Lung (tissue), 12 donors: ENCODE data around the gene PIGR. TPM values are rescaled to one million over a fixed set of nuclear protein-coding genes. Genes with fewer than 3 reads are reported as not detected.

Experiments used
- ATAC-seq: fragments of 200-7000 bp; cut with Tn5 transposase; one replicate; pipeline ENCODE4 v1.9.1; 2020; ENCODE audit warnings: moderate number of reproducible peaks; ENCODE audit not compliant: insufficient read depth, low FRiP score
- DNase-seq, 3 donors: peaks; one replicate each; pipeline ENCODE4 v3.0.0-alpha.2; 2013 to 2017
- H3K27ac ChIP-seq, 2 donors: one replicate each; pipeline ENCODE4 v1.5.1; 2013; ENCODE audit warnings: mild to moderate bottlenecking in 2 of 2, moderate library complexity in 2 of 2, control low read depth in 1 of 2, inconsistent platforms in 1 of 2, low read depth in 1 of 2, low read length in 1 of 2
- H3K27me3 ChIP-seq, 3 donors: one replicate each; pipeline ENCODE4 v1.5.1; 2013; ENCODE audit warnings: low read length in 2 of 3; ENCODE audit not compliant: control insufficient read depth in 3 of 3, insufficient read depth in 3 of 3
- H3K36me3 ChIP-seq, 4 donors: one replicate each; pipeline ENCODE4 v1.5.1; 2013; ENCODE audit warnings: low read length in 4 of 4, mild to moderate bottlenecking in 1 of 4, moderate library complexity in 1 of 4; ENCODE audit not compliant: control insufficient read depth in 4 of 4, insufficient read depth in 4 of 4
- H3K4me1 ChIP-seq, 5 donors: one replicate each; pipeline ENCODE4 v1.5.1; 2013; ENCODE audit warnings: low read length in 5 of 5, mild to moderate bottlenecking in 2 of 5, moderate library complexity in 1 of 5; ENCODE audit not compliant: control insufficient read depth in 5 of 5, insufficient read depth in 5 of 5
- H3K4me3 ChIP-seq: one replicate; pipeline ENCODE4 v1.5.1; 2013; ENCODE audit warnings: mild to moderate bottlenecking, control low read depth, moderate library complexity
- H3K9ac ChIP-seq, 2 donors: one replicate each; pipeline ENCODE4 v1.5.1; 2013; ENCODE audit warnings: low read length in 2 of 2, control low read depth in 1 of 2; ENCODE audit not compliant: insufficient read depth in 1 of 2
- H3K9me3 ChIP-seq, 4 donors: one replicate each; pipeline ENCODE4 v1.5.1; 2013; ENCODE audit warnings: low read length in 3 of 4, mild to moderate bottlenecking in 1 of 4, moderate library complexity in 1 of 4; ENCODE audit not compliant: control insufficient read depth in 4 of 4, insufficient read depth in 3 of 4
- WGBS, 2 donors: extraction: QIAGEN DNeasy Blood & Tissue Kit; methylation state at CpG; one replicate each; pipeline ENCODE4 v1.1.7; 2013; 5-methylcytosine and 5-hydroxymethylcytosine counted together
- polyA plus RNA-seq, 2 donors: library from polyadenylated mRNA; stranded (reverse); fragments of 200-250 nt; gene quantifications; one replicate each; pipeline ENCODE4 v1.2.1, GENCODE V29; 2013
- total RNA-seq, 2 donors: library from RNA; depleted of rRNA in 1 of 2; stranded (reverse); fragments of >200 nt in 1 of 2; gene quantifications; one replicate each; pipeline ENCODE4 v1.2.1, GENCODE V29; 2014 to 2021
- TF ChIP-seq, protein P1 (sequence below): IDR thresholded peaks from 2 replicates; pipeline ENCODE4 v1.5.1; 2012; ENCODE audit warnings: mild to moderate bottlenecking; ENCODE audit errors: control extremely low read depth, extremely low read depth
- donor health status: control.
- donor health status: control.
- donor health status: Bipolar disorder and iron deficiency.
- donor health status: healthy.
- donor health status: DM: yes; HTN: yes; CAD: no.

Gene PIGR
- total and polyA plus RNA-seq, 4 donors, result 131 to 845 (median 298) TPM

GRCh38 chr1:206944703-206945102 is 1.6 kb downstream of the PIGR start:
- no peaks in the 10 kb centered on the region for H3K9me3 ChIP-seq
- 62 to 79% methylated on average over 5 of the region's 5 CpGs for WGBS, 2 donors
- TF ChIP-seq, protein P1, sequence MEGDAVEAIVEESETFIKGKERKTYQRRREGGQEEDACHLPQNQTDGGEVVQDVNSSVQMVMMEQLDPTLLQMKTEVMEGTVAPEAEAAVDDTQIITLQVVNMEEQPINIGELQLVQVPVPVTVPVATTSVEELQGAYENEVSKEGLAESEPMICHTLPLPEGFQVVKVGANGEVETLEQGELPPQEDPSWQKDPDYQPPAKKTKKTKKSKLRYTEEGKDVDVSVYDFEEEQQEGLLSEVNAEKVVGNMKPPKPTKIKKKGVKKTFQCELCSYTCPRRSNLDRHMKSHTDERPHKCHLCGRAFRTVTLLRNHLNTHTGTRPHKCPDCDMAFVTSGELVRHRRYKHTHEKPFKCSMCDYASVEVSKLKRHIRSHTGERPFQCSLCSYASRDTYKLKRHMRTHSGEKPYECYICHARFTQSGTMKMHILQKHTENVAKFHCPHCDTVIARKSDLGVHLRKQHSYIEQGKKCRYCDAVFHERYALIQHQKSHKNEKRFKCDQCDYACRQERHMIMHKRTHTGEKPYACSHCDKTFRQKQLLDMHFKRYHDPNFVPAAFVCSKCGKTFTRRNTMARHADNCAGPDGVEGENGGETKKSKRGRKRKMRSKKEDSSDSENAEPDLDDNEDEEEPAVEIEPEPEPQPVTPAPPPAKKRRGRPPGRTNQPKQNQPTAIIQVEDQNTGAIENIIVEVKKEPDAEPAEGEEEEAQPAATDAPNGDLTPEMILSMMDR, result no peak
- peaks cover 0 to 6% (median 0%) of the 10 kb centered on the region in 5 donors for H3K4me1 ChIP-seq
- no peak overlapping the region for H3K9ac ChIP-seq
- H3K36me3 ChIP-seq, result no peaks in the 10 kb centered on the region
- DNase-seq, result no peak
- no peak for ATAC-seq
- no peak overlapping the region for H3K4me3 ChIP-seq
- H3K27ac ChIP-seq, result no peak overlapping the region
- no peaks in the 10 kb centered on the region for H3K27me3 ChIP-seq

DNA sequence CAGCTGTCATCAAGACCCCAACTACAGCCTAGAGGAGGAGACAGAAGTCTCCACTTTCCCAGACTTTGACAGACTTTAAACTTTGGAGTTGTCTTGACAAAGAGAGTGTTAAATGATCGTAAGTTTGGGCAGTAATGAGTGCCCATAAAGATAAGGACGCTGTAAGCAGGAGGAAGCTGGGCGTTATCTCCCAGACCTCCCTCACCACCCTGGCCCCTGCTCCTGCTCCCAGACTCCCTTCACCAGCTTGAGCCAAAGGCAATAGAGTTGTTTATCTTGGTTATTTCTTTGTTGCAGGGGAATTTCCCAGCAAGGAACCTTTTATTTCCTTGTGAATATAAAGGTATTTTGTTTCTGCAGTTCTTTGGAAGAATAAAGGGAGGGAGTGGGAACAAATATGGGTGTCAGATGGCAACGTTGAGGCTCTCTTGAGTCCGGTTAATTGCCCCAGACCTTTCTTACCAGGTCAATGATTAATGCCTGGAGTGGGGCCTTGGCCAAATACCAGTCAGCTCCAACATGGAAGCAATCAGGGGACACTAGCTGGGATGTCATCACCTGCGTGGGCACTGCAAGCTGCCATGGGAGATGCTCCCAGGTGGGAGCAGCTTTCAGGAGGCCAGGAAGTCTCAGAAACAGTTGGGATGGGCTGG is 4.4 kb downstream of the PIGR start:
- WGBS, 2 donors, result 35 to 67% methylated on average over 6 of the region's 6 CpGs
- Histone ChIP-seq H3K27ac (no peak overlapping the region), H3K4me1 (peaks cover 0 to 6% (median 0%) of the 10 kb centered on the region in 5 donors), H3K4me3 (no peak overlapping the region), H3K36me3 (no peaks in the 10 kb centered on the region), H3K9me3 (no peaks in the 10 kb centered on the region), H3K9ac (no peak overlapping the region), H3K27me3 (no peaks in the 10 kb centered on the region)
- TF ChIP-seq, protein P1, result no peak
- DNase-seq (peak in 1 of 3 donors; percentile 25), ATAC-seq (no peak)

DNA sequence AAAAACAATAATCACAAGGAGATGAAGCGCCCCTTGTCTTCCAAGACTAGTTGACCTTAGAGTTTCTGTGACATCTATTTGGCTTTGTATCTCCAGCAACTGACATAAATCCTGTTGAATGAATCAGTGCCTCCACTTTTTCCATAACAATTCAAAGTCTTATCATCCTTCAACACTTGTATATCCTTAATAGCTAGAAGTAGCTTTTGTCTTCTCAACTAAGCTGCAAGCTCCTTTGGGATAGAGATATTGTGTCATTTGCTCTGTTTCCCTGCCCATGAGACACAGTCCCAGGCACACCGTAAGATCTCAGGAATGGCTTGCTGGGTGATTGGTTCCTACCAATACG is 5.7 kb downstream of the PIGR start:
- H3K9ac ChIP-seq, result no peak overlapping the region
- WGBS, 2 donors, result 93 to 94% methylated on average over 3 of the region's 3 CpGs
- H3K27ac ChIP-seq, result no peak overlapping the region
- no peaks in the 10 kb centered on the region for H3K36me3 ChIP-seq
- H3K4me1 ChIP-seq, result peaks cover 0 to 6% (median 0%) of the 10 kb centered on the region in 5 donors
- TF ChIP-seq, protein P1, result no peak
- DNase-seq, result no peak
- H3K9me3 ChIP-seq, result no peaks in the 10 kb centered on the region
- no peak overlapping the region for H3K4me3 ChIP-seq
- ATAC-seq, result no peak
- no peaks in the 10 kb centered on the region for H3K27me3 ChIP-seq
